Thyroid gland (tissue), 4 donors: ENCODE measurements around the gene AMBP.

Experiments
- POLR2A ChIP-seq, 2 donors: fragments of 450-650 bp; IDR thresholded peaks; one replicate each; pipeline ENCODE4 v1.6.1; 2017; ENCODE audit warnings: antibody characterized with exemption in 2 of 2, mild to moderate bottlenecking in 2 of 2, moderate library complexity in 1 of 2
- TF ChIP-seq, protein P1 (sequence below), 6 experiments: fragments of 200-600 bp in 3 of 6; fragments of 450-650 bp in 3 of 6; sonication (generic) in 3 of 6; IDR thresholded peaks; one replicate each; pipeline ENCODE4 v1.5.1; 2016 to 2019; ENCODE audit warnings: antibody characterized with exemption in 6 of 6, mild to moderate bottlenecking in 2 of 6, inconsistent platforms in 1 of 6, moderate library complexity in 1 of 6

DNA sequence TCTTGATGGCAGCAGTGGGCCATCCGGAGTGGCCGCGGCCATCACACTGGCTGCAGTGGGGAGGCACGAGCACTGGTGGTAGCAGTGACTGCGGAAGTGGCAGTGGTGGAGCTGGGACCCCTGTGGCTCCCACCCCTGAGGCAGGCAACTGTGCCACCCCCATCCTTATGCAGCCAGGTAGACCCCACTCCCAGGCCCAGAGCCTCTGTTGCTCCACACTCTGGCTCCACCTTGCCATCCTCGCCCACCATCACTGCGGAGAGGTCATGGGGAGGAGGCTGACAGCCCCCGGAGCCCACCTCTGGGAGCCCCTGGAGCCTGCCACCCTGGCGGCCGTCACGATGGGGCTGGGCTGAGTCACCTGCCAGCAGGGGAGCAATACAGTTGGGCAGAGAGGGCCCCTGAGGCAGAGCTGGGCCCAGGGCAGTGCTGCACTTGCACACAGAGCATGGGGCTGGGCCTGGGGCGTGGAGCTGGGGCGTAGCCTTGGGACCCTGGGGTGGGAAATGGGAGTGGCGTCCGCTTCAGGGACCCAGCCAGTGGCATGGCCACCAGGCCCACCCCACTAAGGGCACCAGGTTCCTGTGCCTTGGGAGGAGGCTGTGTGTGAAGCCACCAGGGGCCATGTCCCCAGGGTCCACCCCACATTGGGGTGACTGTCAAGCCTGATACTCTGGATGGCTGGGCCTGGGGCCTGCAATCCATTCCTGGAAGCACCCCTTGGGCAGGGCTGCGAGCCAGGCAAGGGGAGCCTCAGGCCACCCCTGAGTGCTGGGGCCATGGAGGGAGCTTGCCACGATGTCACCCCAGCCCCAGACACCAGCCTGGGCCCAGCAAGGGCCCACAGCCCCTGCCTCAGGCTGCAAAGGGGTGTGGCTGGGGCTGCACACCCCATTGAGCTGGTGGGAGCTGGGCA is 7.7 kb downstream of the AMBP start:
- TF ChIP-seq, protein P1, sequence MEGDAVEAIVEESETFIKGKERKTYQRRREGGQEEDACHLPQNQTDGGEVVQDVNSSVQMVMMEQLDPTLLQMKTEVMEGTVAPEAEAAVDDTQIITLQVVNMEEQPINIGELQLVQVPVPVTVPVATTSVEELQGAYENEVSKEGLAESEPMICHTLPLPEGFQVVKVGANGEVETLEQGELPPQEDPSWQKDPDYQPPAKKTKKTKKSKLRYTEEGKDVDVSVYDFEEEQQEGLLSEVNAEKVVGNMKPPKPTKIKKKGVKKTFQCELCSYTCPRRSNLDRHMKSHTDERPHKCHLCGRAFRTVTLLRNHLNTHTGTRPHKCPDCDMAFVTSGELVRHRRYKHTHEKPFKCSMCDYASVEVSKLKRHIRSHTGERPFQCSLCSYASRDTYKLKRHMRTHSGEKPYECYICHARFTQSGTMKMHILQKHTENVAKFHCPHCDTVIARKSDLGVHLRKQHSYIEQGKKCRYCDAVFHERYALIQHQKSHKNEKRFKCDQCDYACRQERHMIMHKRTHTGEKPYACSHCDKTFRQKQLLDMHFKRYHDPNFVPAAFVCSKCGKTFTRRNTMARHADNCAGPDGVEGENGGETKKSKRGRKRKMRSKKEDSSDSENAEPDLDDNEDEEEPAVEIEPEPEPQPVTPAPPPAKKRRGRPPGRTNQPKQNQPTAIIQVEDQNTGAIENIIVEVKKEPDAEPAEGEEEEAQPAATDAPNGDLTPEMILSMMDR (IDR thresholded peaks at IDR 0.05): no peak
- no peak for TF ChIP-seq POLR2A (IDR thresholded peaks at IDR 0.05)
